ENCODE measurements around the gene PTPN23.

PTPN23 gene

DNA sequence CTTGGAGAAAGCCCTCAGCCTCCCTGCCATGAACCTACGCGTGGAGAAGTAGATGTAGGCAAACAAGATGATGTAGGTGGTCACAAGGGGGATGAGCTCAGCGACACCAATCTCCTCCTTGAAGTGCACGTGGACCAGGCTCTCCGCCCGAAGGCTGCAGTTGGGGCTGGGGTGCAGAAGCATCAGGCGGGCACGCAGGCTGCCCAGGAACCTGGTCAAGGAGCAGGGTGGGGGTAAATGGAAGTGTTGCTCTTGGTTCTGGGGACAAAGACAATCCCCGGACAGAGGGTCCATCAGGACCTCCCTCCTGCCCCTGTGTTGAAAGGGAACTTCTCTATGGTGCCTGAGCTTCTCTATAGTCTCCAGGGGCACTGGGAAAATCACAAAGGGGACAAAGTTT lies 45.1 kb downstream of the PTPN23 start:
- DNase-seq (ENCODE audit: insufficient read length, low spot score), result no peak
- no peak for FAIRE-seq
- no peak for TF ChIP-seq CTCF (IDR thresholded peaks at IDR 0.05; ENCODE audit: insufficient read depth, missing control alignments)

DNA sequence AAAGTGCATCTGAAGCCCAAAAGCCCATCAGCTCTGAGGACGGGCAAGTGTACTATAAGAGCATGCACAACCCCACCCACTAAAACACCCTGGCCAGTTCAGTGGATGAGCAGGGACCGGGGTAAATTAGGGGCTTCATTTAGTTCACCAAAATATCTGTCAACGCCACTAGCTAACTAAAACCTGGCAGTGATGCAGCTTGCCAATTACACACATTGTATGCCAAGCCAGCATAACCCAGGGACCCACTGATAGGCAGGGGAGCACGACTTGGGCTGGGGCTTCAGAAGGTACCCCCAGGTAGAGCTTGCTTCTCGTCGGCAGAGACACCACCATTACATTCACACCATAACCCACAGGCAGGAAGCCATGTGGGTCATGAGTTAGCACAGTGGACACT lies 47.0 kb downstream of the PTPN23 start:
- no peak for TF ChIP-seq CTCF (IDR thresholded peaks at IDR 0.05; ENCODE audit: insufficient read depth, missing control alignments)
- no peak for FAIRE-seq

GRCh38 chr3:47428662-47429061 lies 47.8 kb downstream of the PTPN23 start:
- DNase-seq (ENCODE audit: insufficient read length, low spot score), result no peak
- no peak for TF ChIP-seq CTCF (IDR thresholded peaks at IDR 0.05; ENCODE audit: insufficient read depth, missing control alignments)
- FAIRE-seq, result no peak

More for the DNA sequence above, 47.0 kb downstream of the PTPN23 start:
- no peak for DNase-seq (ENCODE audit: insufficient read length, low spot score)

GRCh38 chr3:47429476-47430270 lies 48.9 kb downstream of the PTPN23 start:
- DNase-seq (ENCODE audit: insufficient read length, low spot score), result no peak
- FAIRE-seq, result no peak

GRCh38 chr3:47430606-47431005 lies 49.8 kb downstream of the PTPN23 start:
- FAIRE-seq (no peak), DNase-seq (ENCODE audit: insufficient read length, low spot score) (no peak)
- no peak for TF ChIP-seq CTCF (IDR thresholded peaks at IDR 0.05; ENCODE audit: insufficient read depth, missing control alignments)

More at GRCh38 chr3:47429476-47430270, 48.9 kb downstream of the PTPN23 start:
- no peak for TF ChIP-seq CTCF (IDR thresholded peaks at IDR 0.05; ENCODE audit: insufficient read depth, missing control alignments)

DNA sequence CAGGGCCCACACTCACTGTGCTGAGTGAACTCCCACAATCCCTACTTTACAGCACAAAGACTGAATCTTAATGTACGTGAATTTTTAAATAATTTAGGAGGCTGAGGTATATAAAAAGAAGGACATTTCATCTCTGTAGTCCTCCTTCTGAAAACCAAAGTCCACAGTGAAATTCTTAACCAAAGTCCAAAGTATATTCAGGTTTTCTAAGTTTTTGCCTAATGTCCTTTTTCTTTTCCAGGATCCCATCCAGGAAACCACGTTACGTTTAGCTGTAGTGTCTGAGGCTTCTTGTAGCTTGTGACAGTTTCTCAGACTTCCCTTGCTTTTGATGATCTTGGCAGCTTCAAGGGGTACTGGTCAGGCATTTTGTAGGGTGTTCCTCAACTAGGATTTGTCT lies 50.4 kb downstream of the PTPN23 start:
- no peak for DNase-seq (ENCODE audit: insufficient read length, low spot score)
- no peak for FAIRE-seq
- TF ChIP-seq CTCF (IDR thresholded peaks at IDR 0.05; ENCODE audit: insufficient read depth, missing control alignments), result no peak

DNA sequence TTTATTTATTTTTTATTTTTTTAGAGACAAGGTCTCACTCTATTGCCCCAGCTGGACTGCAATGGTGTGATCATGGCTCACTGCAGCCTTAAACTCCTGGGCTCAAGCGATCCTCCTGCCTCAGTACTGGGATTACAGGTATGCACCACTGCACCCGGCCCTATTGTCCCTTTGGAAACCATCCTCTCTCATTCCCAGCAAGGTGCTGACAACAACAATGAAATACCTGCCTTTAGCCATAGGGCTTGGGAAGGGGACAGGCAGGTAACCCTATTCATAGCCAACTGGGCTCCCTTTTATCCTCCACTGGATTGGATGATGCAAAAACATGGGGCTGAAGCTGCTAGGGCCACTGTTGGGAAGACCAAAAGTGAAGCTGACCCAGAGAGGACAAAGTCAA lies 51.9 kb downstream of the PTPN23 start:
- DNase-seq (ENCODE audit: insufficient read length, low spot score), result no peak
- no peak for TF ChIP-seq CTCF (IDR thresholded peaks at IDR 0.05; ENCODE audit: insufficient read depth, missing control alignments)

More for the DNA sequence above, 51.9 kb downstream of the PTPN23 start:
- no peak for FAIRE-seq

All from D721Med (cell line).